Panc1 (cell line): ENCODE data around the gene D2HGDH. TPM values are rescaled to one million over a fixed set of nuclear protein-coding genes. Genes with fewer than 3 reads are reported as not detected.

Experiments used
- ATAC-seq: fragments of 200-7000 bp; cut with Tn5 transposase; 2 replicates; pipeline ENCODE4 v1.9.1; 2020; ENCODE audit warnings: mild to moderate bottlenecking, moderate library complexity
- BruUV-seq: library from RNA; stranded (reverse); fragments of 400-500 nt; replicated peaks from 2 replicates; lab custom pipeline; 2021; lab: Mats Ljungman, UMichigan
- CTCF ChIA-PET: fragments of 300-600 bp; sonication (Branson Sonifier 250); formaldehyde crosslinking; loops from one replicate; lab custom pipeline; 2022; ENCODE audit warnings: antibody characterized with exemption; lab: Charles Lee
- POLR2A ChIA-PET: fragments of 300-600 bp; sonication (Branson Sonifier 250); formaldehyde crosslinking; loops from one replicate; lab custom pipeline; 2022; ENCODE audit warnings: antibody characterized with exemption; lab: Charles Lee
- DNase-seq: peaks from one replicate; pipeline ENCODE4 v3.0.0-alpha.2; 2010; ENCODE audit warnings: low read depth, low spot score
- H3K27ac ChIP-seq: 2 replicates; pipeline ENCODE4 v1.5.1; 2011; ENCODE audit warnings: mild to moderate bottlenecking, low read length, inconsistent platforms
- H3K27me3 ChIP-seq: fragments of 200-500 bp; sonication (Bioruptor generic); 2 replicates; pipeline ENCODE4 v1.6.0; 2014; ENCODE audit warnings: low read length, inconsistent platforms; ENCODE audit not compliant: control insufficient read depth, insufficient read depth
- H3K36me3 ChIP-seq: fragments of 200-500 bp; sonication (Bioruptor generic); 2 replicates; pipeline ENCODE4 v1.5.1; 2014; ENCODE audit warnings: inconsistent platforms, mild to moderate bottlenecking, low read length, moderate library complexity; ENCODE audit not compliant: control insufficient read depth, insufficient read depth
- H3K4me1 ChIP-seq: 2 replicates; pipeline ENCODE4 v1.5.1; 2011; ENCODE audit warnings: inconsistent platforms, mild to moderate bottlenecking, low read length, moderate library complexity; ENCODE audit not compliant: control insufficient read depth, insufficient read depth
- H3K4me3 ChIP-seq, 2 experiments: 2 replicates each; pipeline ENCODE4 v1.5.1; 2011 to 2012; ENCODE audit warnings: low read depth in 2 of 2, low read length in 2 of 2, mild to moderate bottlenecking in 2 of 2, inconsistent platforms in 1 of 2, moderate library complexity in 1 of 2
- H3K9me3 ChIP-seq: fragments of 200-500 bp; sonication (Bioruptor generic); 2 replicates; pipeline ENCODE4 v1.5.1; 2014; ENCODE audit warnings: low read depth, mild to moderate bottlenecking, inconsistent platforms, low read length, moderate library complexity; ENCODE audit not compliant: control insufficient read depth, insufficient read depth
- CTCF ChIP-seq: fragments of 450-650 bp; IDR thresholded peaks from 2 replicates; pipeline ENCODE4 v1.5.1; 2017; ENCODE audit warnings: mild to moderate bottlenecking
- POLR2AphosphoS5 ChIP-seq: IDR thresholded peaks from 2 replicates; pipeline ENCODE4 v1.6.1; 2012; ENCODE audit warnings: mild to moderate bottlenecking, low read depth, low read length, moderate library complexity
- REST ChIP-seq, 2 experiments: IDR thresholded peaks; 2 replicates each; pipeline ENCODE4 v1.6.1; 2011 to 2012; ENCODE audit warnings: low read depth in 2 of 2, control low read depth in 1 of 2, low read length in 1 of 2, mild to moderate bottlenecking in 1 of 2, moderate library complexity in 1 of 2; ENCODE audit not compliant: insufficient read depth in 1 of 2
- SIN3A ChIP-seq: IDR thresholded peaks from 2 replicates; pipeline ENCODE4 v1.6.1; 2012; ENCODE audit warnings: low read depth, mild to moderate bottlenecking, low read length, moderate library complexity, borderline replicate concordance; ENCODE audit not compliant: insufficient read depth
- TCF7L2 ChIP-seq: IDR thresholded peaks from 2 replicates; pipeline ENCODE4 v1.6.1; 2011; ENCODE audit warnings: mild to moderate bottlenecking, low read depth, low read length, inconsistent platforms
- in situ Hi-C: cut with HindIII; loops from 2 replicates; pipeline ENCODE4 v1.10.0; 2016; ENCODE audit warnings: low sequenced_read_pairs, low pct_unique_long_range_greater_than_20kb
- intact Hi-C: fragments of 100-400 bp; cut with micrococcal nuclease; formaldehyde crosslinking; loops from one replicate; pipeline ENCODE4 v1.10.0; 2022; ENCODE audit not compliant: unreplicated experiment
- total RNA-seq: library from RNA; stranded (reverse); gene quantifications from one replicate; pipeline ENCODE4 v1.2.1, GENCODE V29; 2021; ENCODE audit not compliant: unreplicated experiment

Gene D2HGDH
- total RNA-seq, 1 experiment from 2014 or later, result 53.0 TPM

GRCh38 chr2:241706537-241706936, 27.9 kb upstream of the D2HGDH start:
- Histone ChIP-seq H3K9me3 (no peaks in the 10 kb centered on the region), H3K4me1 (peaks cover 6% of the 10 kb centered on the region), H3K4me3 (no peak overlapping the region), H3K27me3 (no peaks in the 10 kb centered on the region), H3K27ac (no peak overlapping the region), H3K36me3 (peaks cover 6% of the 10 kb centered on the region; the same call in 1 of the 2 replicates)
- TF ChIP-seq TCF7L2 (no peak), POLR2AphosphoS5 (no peak), CTCF (no peak), REST (IDR thresholded peaks at IDR 0.05; ENCODE audit: insufficient read depth in 1 of 2, low read depth in 2 of 2, low read length in 1 of 2) (no peak), SIN3A (no peak)
- intact Hi-C loops (no loop called here), in situ Hi-C loops (no loop called here)
- no peak for DNase-seq
- ChIA-PET CTCF (interaction anchor here (0.6 to 0.7 kb wide), 2 partner anchors 129 to 169 kb away, joined by 5 to 8 read pairs; no protein-coding TSS in a partner anchor), POLR2A (interaction anchor here (0.7 kb wide), 1 partner anchor 10 kb away, joined by 3 read pairs; no protein-coding TSS in a partner anchor)
- no peak for ATAC-seq
- BruUV-seq, result no TSS peak

- no peak overlapping the region for H3K27ac ChIP-seq
- intact Hi-C loops (no loop called here), in situ Hi-C loops (no loop called here)
- no peaks in the 10 kb centered on the region for H3K4me1 ChIP-seq
- no peak for ATAC-seq
- peaks cover 6% of the 10 kb centered on the region for H3K36me3 ChIP-seq
- DNase-seq, result no peak
- no peaks in the 10 kb centered on the region for H3K9me3 ChIP-seq
- no peaks in the 10 kb centered on the region for H3K27me3 ChIP-seq
- ChIA-PET CTCF (no interaction called here), POLR2A (no interaction called here)
- H3K4me3 ChIP-seq, result no peak overlapping the region
- TF ChIP-seq CTCF, result no peak
- no peak for TF ChIP-seq POLR2AphosphoS5
- TF ChIP-seq REST (IDR thresholded peaks at IDR 0.05; ENCODE audit: insufficient read depth in 1 of 2, low read depth in 2 of 2, low read length in 1 of 2), result no peak
- TF ChIP-seq SIN3A, result no peak
- no peak for TF ChIP-seq TCF7L2
- BruUV-seq, result no TSS peak
Measured at GRCh38 chr2:241708879-241709278, 25.6 kb upstream of the D2HGDH start.
